ENCODE data around the gene AKR1E2.

AKR1E2 gene

DNA sequence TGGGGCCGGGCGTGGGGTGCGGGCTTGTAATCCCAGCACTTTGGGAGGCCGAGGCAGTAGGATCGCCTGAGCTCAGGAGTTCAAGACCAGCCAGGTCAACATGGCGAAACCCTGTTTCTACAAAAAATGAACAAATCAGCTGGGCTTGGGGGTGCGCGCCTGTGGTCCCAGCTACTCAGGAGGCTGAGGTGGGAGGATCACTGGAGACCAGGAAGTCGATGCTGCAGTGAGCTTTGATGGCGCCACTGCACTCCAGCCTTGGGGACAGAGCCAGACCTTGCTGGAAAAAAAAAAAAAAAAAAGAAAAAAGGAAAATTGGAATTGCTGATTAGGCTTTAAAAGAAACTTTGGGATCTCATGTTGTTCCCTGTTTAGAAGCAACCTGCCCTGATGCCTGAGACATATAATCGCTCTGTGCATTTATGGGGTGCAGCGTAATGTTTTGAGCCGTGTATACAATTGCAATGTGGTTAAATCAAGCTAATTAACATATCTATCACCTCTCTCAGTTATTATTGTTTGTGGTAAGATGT, 851 bp downstream of the AKR1E2 start:
- Histone ChIP-seq H3K9ac (ENCODE audit: low read depth in 1 of 2, low read length in 2 of 2) (peak overlapping the region; percentile 34 to 48), H3K27ac (ENCODE audit: low read depth, low read length) (peak overlapping the region; percentile 78), H3K9me3 (ENCODE audit: control insufficient read depth in 1 of 2, low read length in 2 of 2) (no peaks in the 10 kb centered on the region), H3K4me1 (ENCODE audit: control insufficient read depth in 1 of 2, insufficient read depth in 2 of 2, low read length in 2 of 2) (peaks cover 3 to 6% of the 10 kb centered on the region in 2 donors), H3K4me3 (ENCODE audit: low read depth in 1 of 2, low read length in 2 of 2) (peak overlapping the region; percentile 50 to 69), H3K27me3 (ENCODE audit: control insufficient read depth in 1 of 2, insufficient read depth in 2 of 2, low read length in 2 of 2) (peaks cover 0 to 3% of the 10 kb centered on the region in 2 donors), H3K36me3 (ENCODE audit: control insufficient read depth in 1 of 2, insufficient read depth in 2 of 2, low read length in 2 of 2) (peaks cover 0 to 10% of the 10 kb centered on the region in 2 donors)

DNA sequence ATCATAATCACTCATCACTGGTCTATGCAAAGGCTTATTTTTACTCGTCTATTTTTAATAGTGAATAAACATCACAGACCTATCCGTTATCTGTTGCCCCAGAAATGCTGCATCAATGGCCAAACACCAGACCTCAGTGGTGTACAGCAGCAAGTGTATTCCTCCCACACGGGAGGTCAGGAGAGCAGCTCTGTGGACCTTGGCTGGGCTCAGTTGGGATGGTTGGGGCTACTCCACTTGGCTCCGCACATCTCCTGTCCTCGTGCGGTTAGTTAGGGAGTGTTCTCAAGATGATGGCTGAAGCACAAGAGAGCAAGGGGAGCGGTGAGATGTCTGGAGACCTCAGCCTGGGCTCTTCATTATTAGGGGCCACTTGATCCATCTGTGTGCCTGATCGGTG, 2.0 kb downstream of the AKR1E2 start:
- H3K9me3 ChIP-seq (ENCODE audit: control insufficient read depth in 1 of 2, low read length in 2 of 2) = no peaks in the 10 kb centered on the region
- peaks cover 0 to 16% of the 10 kb centered on the region in 2 donors for H3K36me3 ChIP-seq (ENCODE audit: control insufficient read depth in 1 of 2, insufficient read depth in 2 of 2, low read length in 2 of 2)
- H3K27ac ChIP-seq (ENCODE audit: low read depth, low read length) = no peak overlapping the region
- peaks cover 0 to 3% of the 10 kb centered on the region in 2 donors for H3K27me3 ChIP-seq (ENCODE audit: control insufficient read depth in 1 of 2, insufficient read depth in 2 of 2, low read length in 2 of 2)
- H3K4me3 ChIP-seq (ENCODE audit: low read depth in 1 of 2, low read length in 2 of 2) = no peak overlapping the region
- H3K4me1 ChIP-seq (ENCODE audit: control insufficient read depth in 1 of 2, insufficient read depth in 2 of 2, low read length in 2 of 2) = peaks cover 3 to 6% of the 10 kb centered on the region in 2 donors
- no peak overlapping the region for H3K9ac ChIP-seq (ENCODE audit: low read depth in 1 of 2, low read length in 2 of 2)

DNA sequence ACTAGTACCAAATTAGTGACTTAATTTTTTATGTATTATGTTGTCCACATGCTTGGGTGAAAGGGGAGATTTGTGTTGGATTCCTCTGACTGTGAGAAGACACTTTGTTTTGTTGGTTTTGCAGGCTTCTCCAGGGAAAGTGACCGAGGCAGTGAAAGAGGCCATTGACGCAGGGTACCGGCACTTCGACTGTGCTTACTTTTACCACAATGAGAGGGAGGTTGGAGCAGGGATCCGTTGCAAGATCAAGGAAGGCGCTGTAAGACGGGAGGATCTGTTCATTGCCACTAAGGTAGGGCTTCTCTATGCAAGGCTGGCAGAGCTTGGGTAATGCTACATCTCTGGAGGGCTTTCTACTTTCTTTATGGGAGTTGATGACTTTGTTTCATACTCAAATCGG, 4.5 kb downstream of the AKR1E2 start:
- Histone ChIP-seq H3K4me1 (ENCODE audit: control insufficient read depth in 1 of 2, insufficient read depth in 2 of 2, low read length in 2 of 2) (peaks cover 3 to 6% of the 10 kb centered on the region in 2 donors), H3K9ac (ENCODE audit: low read depth in 1 of 2, low read length in 2 of 2) (no peak overlapping the region), H3K4me3 (ENCODE audit: low read depth in 1 of 2, low read length in 2 of 2) (no peak overlapping the region), H3K27ac (ENCODE audit: low read depth, low read length) (no peak overlapping the region), H3K9me3 (ENCODE audit: control insufficient read depth in 1 of 2, low read length in 2 of 2) (no peaks in the 10 kb centered on the region), H3K27me3 (ENCODE audit: control insufficient read depth in 1 of 2, insufficient read depth in 2 of 2, low read length in 2 of 2) (no peaks in the 10 kb centered on the region), H3K36me3 (ENCODE audit: control insufficient read depth in 1 of 2, insufficient read depth in 2 of 2, low read length in 2 of 2) (peaks cover 0 to 37% of the 10 kb centered on the region in 2 donors)

DNA sequence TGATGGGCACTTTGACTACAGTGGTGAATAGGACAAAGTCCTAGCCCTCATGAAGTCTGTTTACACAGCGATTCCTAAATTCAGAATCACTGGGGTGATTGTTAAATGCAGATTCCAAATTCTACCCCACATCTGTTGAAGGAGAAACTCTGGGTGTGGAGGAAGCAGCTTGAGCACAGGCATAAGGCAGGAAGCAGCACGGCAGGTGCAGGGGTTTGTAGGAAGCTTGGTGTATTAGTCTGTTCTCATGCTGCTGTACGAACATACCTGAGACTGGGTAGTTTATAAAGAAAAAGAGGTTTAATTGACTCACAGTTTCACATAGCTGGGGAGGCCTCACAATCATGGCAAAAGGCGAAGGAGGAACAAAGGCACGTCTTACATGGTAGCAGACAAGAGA, 5.1 kb downstream of the AKR1E2 start:
- Histone ChIP-seq H3K27me3 (ENCODE audit: control insufficient read depth in 1 of 2, insufficient read depth in 2 of 2, low read length in 2 of 2) (no peaks in the 10 kb centered on the region), H3K27ac (ENCODE audit: low read depth, low read length) (no peak overlapping the region), H3K4me1 (ENCODE audit: control insufficient read depth in 1 of 2, insufficient read depth in 2 of 2, low read length in 2 of 2) (peaks cover 3 to 6% of the 10 kb centered on the region in 2 donors), H3K36me3 (ENCODE audit: control insufficient read depth in 1 of 2, insufficient read depth in 2 of 2, low read length in 2 of 2) (peaks cover 0 to 40% of the 10 kb centered on the region in 2 donors), H3K9me3 (ENCODE audit: control insufficient read depth in 1 of 2, low read length in 2 of 2) (no peaks in the 10 kb centered on the region), H3K9ac (ENCODE audit: low read depth in 1 of 2, low read length in 2 of 2) (no peak overlapping the region), H3K4me3 (ENCODE audit: low read depth in 1 of 2, low read length in 2 of 2) (no peak overlapping the region)

DNA sequence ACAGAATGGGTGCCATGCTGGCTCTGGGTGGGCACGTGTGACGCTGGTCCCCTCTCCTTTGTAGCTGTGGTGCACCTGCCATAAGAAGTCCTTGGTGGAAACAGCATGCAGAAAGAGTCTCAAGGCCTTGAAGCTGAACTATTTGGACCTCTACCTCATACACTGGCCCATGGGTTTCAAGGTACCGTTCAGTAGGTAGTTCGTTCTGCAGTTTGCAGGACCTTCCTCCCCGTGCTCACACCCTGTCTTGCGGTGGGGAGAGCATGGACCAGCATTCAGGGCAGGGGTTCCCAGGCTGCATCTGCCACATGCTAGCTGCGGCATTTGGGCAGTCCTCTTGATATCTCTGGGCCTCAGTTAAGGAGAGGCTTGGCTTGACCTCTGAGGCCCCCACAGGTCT, 7.3 kb downstream of the AKR1E2 start:
- H3K27ac ChIP-seq (ENCODE audit: low read depth, low read length) = no peak overlapping the region

DNA sequence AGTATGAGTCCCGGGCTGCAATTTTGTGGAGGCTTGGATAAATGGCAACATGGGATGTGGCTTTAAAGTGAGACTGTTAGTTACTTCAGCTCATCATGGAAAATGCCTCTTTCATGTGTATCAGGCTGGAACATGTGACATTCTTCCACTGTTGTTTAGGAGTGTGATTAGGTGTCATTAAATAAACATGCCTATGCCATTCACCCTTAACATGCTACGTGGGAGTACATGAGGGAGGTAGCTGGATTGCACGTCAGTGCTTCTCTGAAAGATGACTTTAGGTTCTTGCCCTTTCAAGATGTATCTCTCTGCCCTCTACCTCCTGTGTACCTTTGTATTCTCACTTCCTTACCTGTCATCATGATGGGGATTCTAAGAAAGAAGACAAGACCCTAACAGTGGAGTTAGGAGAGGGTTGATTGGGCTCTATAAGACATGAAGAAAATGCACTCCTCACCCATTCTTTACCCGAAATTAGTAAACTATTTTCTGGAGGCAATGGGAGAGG, 8.9 kb downstream of the AKR1E2 start:
- Histone ChIP-seq H3K4me1 (ENCODE audit: control insufficient read depth in 1 of 2, insufficient read depth in 2 of 2, low read length in 2 of 2) (no peaks in the 10 kb centered on the region), H3K27ac (ENCODE audit: low read depth, low read length) (no peak overlapping the region), H3K4me3 (ENCODE audit: low read depth in 1 of 2, low read length in 2 of 2) (no peak overlapping the region), H3K9me3 (ENCODE audit: control insufficient read depth in 1 of 2, low read length in 2 of 2) (no peaks in the 10 kb centered on the region), H3K36me3 (ENCODE audit: control insufficient read depth in 1 of 2, insufficient read depth in 2 of 2, low read length in 2 of 2) (peaks cover 0 to 57% of the 10 kb centered on the region in 2 donors), H3K27me3 (ENCODE audit: control insufficient read depth in 1 of 2, insufficient read depth in 2 of 2, low read length in 2 of 2) (no peaks in the 10 kb centered on the region), H3K9ac (ENCODE audit: low read depth in 1 of 2, low read length in 2 of 2) (no peak overlapping the region)

More for the DNA sequence above, 7.3 kb downstream of the AKR1E2 start:
- H3K36me3 ChIP-seq (ENCODE audit: control insufficient read depth in 1 of 2, insufficient read depth in 2 of 2, low read length in 2 of 2) = peaks cover 0 to 57% of the 10 kb centered on the region in 2 donors
- H3K4me3 ChIP-seq (ENCODE audit: low read depth in 1 of 2, low read length in 2 of 2) = no peak overlapping the region
- H3K27me3 ChIP-seq (ENCODE audit: control insufficient read depth in 1 of 2, insufficient read depth in 2 of 2, low read length in 2 of 2) = no peaks in the 10 kb centered on the region
- H3K9me3 ChIP-seq (ENCODE audit: control insufficient read depth in 1 of 2, low read length in 2 of 2) = no peaks in the 10 kb centered on the region
- no peaks in the 10 kb centered on the region for H3K4me1 ChIP-seq (ENCODE audit: control insufficient read depth in 1 of 2, insufficient read depth in 2 of 2, low read length in 2 of 2)
- H3K9ac ChIP-seq (ENCODE audit: low read depth in 1 of 2, low read length in 2 of 2) = no peak overlapping the region

DNA sequence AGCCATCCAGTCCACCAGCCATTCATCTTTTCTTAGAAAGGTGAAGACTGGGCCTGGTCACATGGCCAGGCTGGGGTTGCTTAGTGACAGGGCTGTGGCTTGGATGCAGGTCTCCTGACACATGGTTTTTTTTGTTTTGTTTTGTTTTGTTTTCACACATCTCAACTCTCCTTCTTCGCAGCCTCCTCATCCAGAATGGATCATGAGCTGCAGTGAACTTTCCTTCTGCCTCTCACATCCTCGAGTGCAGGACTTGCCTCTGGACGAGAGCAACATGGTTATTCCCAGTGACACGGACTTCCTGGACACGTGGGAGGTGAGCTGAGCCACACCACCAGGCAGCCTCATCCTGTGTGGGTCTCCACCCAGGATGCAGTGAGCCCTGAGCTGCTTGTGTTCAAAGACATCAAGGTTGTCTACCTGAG, 9.5 kb downstream of the AKR1E2 start:
- H3K27ac ChIP-seq (ENCODE audit: low read depth, low read length) = no peak overlapping the region
- no peak overlapping the region for H3K9ac ChIP-seq (ENCODE audit: low read depth in 1 of 2, low read length in 2 of 2)
- H3K4me3 ChIP-seq (ENCODE audit: low read depth in 1 of 2, low read length in 2 of 2) = no peak overlapping the region
- H3K9me3 ChIP-seq (ENCODE audit: control insufficient read depth in 1 of 2, low read length in 2 of 2) = no peaks in the 10 kb centered on the region
- H3K36me3 ChIP-seq (ENCODE audit: control insufficient read depth in 1 of 2, insufficient read depth in 2 of 2, low read length in 2 of 2) = peaks cover 0 to 57% of the 10 kb centered on the region in 2 donors
- H3K27me3 ChIP-seq (ENCODE audit: control insufficient read depth in 1 of 2, insufficient read depth in 2 of 2, low read length in 2 of 2) = no peaks in the 10 kb centered on the region
- no peaks in the 10 kb centered on the region for H3K4me1 ChIP-seq (ENCODE audit: control insufficient read depth in 1 of 2, insufficient read depth in 2 of 2, low read length in 2 of 2)

DNA sequence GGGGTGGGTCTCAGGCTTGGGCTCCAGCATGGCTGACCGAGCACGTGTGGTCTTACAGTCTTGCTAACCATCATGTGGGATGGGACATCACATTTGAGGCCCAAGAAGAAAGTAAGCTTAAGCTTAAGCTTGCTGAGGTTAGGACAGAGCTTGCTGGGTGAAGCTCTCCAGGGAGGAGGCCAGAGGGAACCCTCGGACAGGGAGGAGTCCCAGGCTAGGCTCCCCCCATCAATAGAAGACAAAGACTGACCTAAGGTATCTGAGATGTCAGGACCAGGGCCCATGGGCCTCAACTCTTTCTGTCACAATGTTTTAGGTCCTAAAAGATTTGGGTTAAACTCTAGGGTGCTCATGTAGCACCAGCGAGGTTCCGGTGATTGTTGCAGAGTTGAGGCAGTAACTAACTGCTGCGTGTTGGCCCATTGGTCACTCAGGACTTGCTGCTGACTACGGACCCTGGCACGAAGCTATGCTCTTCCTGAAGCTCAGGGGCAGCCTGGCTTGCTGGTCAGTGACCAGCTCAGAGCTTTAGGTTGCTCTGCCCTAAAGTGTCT, 10.5 kb downstream of the AKR1E2 start:
- H3K27ac ChIP-seq (ENCODE audit: low read depth, low read length) = no peak overlapping the region
- H3K27me3 ChIP-seq (ENCODE audit: control insufficient read depth in 1 of 2, insufficient read depth in 2 of 2, low read length in 2 of 2) = no peaks in the 10 kb centered on the region
- no peaks in the 10 kb centered on the region for H3K4me1 ChIP-seq (ENCODE audit: control insufficient read depth in 1 of 2, insufficient read depth in 2 of 2, low read length in 2 of 2)
- no peak overlapping the region for H3K4me3 ChIP-seq (ENCODE audit: low read depth in 1 of 2, low read length in 2 of 2)
- peaks cover 0 to 51% of the 10 kb centered on the region in 2 donors for H3K36me3 ChIP-seq (ENCODE audit: control insufficient read depth in 1 of 2, insufficient read depth in 2 of 2, low read length in 2 of 2)
- no peaks in the 10 kb centered on the region for H3K9me3 ChIP-seq (ENCODE audit: control insufficient read depth in 1 of 2, low read length in 2 of 2)
- no peak overlapping the region for H3K9ac ChIP-seq (ENCODE audit: low read depth in 1 of 2, low read length in 2 of 2)

DNA sequence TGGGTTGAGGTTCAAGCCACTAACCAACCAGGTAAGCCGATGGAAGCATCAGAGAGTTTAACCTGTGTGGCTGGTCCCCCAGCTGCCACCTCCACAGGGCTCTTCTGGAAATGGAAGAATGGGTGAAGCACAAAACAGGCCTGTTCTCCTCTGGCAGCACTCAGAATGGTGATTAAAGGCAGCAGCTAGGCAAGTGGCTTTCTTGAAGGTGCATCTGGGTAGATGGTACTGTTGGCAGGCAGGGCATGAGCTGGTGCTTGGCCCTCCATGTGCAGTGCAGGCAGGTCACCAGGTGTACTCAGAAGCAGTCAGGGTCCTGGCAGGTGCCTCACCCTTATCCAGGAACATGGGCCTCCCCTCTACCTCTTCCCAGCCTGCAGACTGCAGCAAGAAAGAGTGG, 11.5 kb downstream of the AKR1E2 start:
- Histone ChIP-seq H3K9ac (ENCODE audit: low read depth in 1 of 2, low read length in 2 of 2) (no peak overlapping the region), H3K9me3 (ENCODE audit: control insufficient read depth in 1 of 2, low read length in 2 of 2) (no peaks in the 10 kb centered on the region), H3K27me3 (ENCODE audit: control insufficient read depth in 1 of 2, insufficient read depth in 2 of 2, low read length in 2 of 2) (no peaks in the 10 kb centered on the region), H3K36me3 (ENCODE audit: control insufficient read depth in 1 of 2, insufficient read depth in 2 of 2, low read length in 2 of 2) (peaks cover 0 to 47% of the 10 kb centered on the region in 2 donors), H3K27ac (ENCODE audit: low read depth, low read length) (no peak overlapping the region), H3K4me1 (ENCODE audit: control insufficient read depth in 1 of 2, insufficient read depth in 2 of 2, low read length in 2 of 2) (no peaks in the 10 kb centered on the region), H3K4me3 (ENCODE audit: low read depth in 1 of 2, low read length in 2 of 2) (no peak overlapping the region)

DNA sequence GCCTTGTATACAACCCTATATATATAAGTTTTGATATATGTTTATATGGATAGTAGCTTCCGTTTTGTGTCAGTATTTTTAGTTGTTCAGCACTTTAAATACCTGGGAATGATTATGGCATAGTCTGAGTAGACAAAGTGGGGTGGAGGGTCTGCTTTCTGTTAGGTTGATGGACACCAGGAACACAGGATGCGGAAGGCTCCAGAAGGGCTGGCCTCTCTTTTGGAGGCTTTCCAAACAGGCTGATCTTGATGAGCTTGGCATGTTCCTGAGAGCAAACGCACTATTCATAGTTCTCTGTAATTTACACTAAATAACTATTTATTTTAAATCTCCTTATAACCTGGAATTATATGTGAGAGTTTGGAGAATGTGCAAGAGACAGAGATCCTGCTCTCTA, 12.7 kb downstream of the AKR1E2 start:
- H3K4me3 ChIP-seq (ENCODE audit: low read depth in 1 of 2, low read length in 2 of 2) = no peak overlapping the region
- H3K27me3 ChIP-seq (ENCODE audit: control insufficient read depth in 1 of 2, insufficient read depth in 2 of 2, low read length in 2 of 2) = no peaks in the 10 kb centered on the region
- H3K9ac ChIP-seq (ENCODE audit: low read depth in 1 of 2, low read length in 2 of 2) = no peak overlapping the region
- no peak overlapping the region for H3K27ac ChIP-seq (ENCODE audit: low read depth, low read length)
- no peaks in the 10 kb centered on the region for H3K9me3 ChIP-seq (ENCODE audit: control insufficient read depth in 1 of 2, low read length in 2 of 2)
- H3K36me3 ChIP-seq (ENCODE audit: control insufficient read depth in 1 of 2, insufficient read depth in 2 of 2, low read length in 2 of 2) = peaks cover 3 to 49% of the 10 kb centered on the region in 2 donors
- no peaks in the 10 kb centered on the region for H3K4me1 ChIP-seq (ENCODE audit: control insufficient read depth in 1 of 2, insufficient read depth in 2 of 2, low read length in 2 of 2)
